Fibroblast of lung (primary cell): ENCODE data around the gene FBXO38.

ENCODE experiments used
- EZH2 ChIP-seq: IDR thresholded peaks from 2 replicates; pipeline ENCODE4 v1.5.1; 2012; ENCODE audit warnings: low read length, control low read depth, mild to moderate bottlenecking; ENCODE audit errors: missing control alignments
- TF ChIP-seq, protein P1 (sequence below), 2 donors: IDR thresholded peaks in 1 of 2; conservative IDR thresholded peaks in 1 of 2; 1 replicate in 1 of 2; 2 replicates in 1 of 2; pipeline ENCODE4 v1.5.1; 2011 to 2012; ENCODE audit warnings: low read length in 2 of 2, control low read depth in 1 of 2, inconsistent platforms in 1 of 2, low read depth in 1 of 2, mild to moderate bottlenecking in 1 of 2

DNA sequence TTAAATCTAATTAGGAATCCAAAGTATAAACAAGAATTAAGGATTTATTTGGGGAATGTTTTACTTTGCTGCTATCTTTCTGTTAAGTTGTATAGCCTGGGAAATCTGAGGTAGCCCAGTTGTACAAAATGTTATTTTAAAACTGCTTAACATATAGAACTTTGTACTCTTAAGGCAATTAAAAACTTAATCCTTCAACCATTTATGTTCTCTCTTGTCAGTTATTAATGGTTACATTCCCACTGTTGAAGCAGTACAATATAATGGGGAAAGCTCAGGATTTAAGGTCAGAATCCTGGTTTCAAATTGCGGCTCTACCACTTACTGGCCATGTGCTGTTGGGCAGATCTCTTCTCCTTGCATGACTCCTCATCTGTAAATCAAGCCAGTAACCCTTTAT, 32.7 kb downstream of the FBXO38 start:
- TF ChIP-seq, protein P1, sequence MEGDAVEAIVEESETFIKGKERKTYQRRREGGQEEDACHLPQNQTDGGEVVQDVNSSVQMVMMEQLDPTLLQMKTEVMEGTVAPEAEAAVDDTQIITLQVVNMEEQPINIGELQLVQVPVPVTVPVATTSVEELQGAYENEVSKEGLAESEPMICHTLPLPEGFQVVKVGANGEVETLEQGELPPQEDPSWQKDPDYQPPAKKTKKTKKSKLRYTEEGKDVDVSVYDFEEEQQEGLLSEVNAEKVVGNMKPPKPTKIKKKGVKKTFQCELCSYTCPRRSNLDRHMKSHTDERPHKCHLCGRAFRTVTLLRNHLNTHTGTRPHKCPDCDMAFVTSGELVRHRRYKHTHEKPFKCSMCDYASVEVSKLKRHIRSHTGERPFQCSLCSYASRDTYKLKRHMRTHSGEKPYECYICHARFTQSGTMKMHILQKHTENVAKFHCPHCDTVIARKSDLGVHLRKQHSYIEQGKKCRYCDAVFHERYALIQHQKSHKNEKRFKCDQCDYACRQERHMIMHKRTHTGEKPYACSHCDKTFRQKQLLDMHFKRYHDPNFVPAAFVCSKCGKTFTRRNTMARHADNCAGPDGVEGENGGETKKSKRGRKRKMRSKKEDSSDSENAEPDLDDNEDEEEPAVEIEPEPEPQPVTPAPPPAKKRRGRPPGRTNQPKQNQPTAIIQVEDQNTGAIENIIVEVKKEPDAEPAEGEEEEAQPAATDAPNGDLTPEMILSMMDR (conservative IDR thresholded peaks at IDR 0.05 in 1 of 2, IDR thresholded peaks at IDR 0.05 in 1 of 2; ENCODE audit: low read depth in 1 of 2, low read length in 2 of 2), result no peak
- no peak for TF ChIP-seq EZH2
